Gastrocnemius medialis (tissue), 4 donors: ENCODE measurements around the gene MTCL1.

ENCODE experiments used
- POLR2A ChIP-seq, 2 donors: fragments of 450-650 bp; IDR thresholded peaks; one replicate each; pipeline ENCODE4 v1.6.1; 2017; ENCODE audit warnings: antibody characterized with exemption in 2 of 2, mild to moderate bottlenecking in 2 of 2, moderate library complexity in 2 of 2
- TF ChIP-seq, protein P1 (sequence below), 5 experiments: fragments of 450-650 bp in 3 of 5; fragments of 200-600 bp in 2 of 5; sonication (generic) in 2 of 5; IDR thresholded peaks in 4 of 5; conservative IDR thresholded peaks in 1 of 5; 1 replicate in 4 of 5; 2 replicates in 1 of 5; pipeline ENCODE4 v1.5.1; 2016 to 2019; ENCODE audit warnings: antibody characterized with exemption in 5 of 5, mild to moderate bottlenecking in 3 of 5, moderate library complexity in 3 of 5

DNA sequence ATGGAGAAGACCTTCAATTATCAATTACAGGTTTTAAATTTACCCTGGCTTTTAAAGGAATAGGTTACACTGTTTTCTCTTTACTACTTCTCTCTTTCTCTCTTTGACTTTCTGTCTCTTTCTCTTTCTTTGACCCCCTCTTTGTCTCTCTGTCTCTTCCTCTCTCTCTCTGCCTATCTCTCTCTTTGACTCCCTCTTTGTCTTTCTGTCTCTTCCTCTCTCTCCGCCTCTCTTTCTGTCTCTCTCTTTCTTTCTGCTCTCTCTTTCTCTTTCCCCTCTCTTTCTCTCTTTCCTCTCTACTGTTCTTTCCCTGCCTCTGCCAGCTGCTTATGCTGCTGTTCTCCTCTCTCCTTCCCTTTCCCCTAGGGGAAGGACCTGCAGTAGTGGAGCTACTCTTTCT lies 175.7 kb downstream of the MTCL1 start:
- TF ChIP-seq POLR2A (IDR thresholded peaks at IDR 0.05) = no peak
- TF ChIP-seq, protein P1, sequence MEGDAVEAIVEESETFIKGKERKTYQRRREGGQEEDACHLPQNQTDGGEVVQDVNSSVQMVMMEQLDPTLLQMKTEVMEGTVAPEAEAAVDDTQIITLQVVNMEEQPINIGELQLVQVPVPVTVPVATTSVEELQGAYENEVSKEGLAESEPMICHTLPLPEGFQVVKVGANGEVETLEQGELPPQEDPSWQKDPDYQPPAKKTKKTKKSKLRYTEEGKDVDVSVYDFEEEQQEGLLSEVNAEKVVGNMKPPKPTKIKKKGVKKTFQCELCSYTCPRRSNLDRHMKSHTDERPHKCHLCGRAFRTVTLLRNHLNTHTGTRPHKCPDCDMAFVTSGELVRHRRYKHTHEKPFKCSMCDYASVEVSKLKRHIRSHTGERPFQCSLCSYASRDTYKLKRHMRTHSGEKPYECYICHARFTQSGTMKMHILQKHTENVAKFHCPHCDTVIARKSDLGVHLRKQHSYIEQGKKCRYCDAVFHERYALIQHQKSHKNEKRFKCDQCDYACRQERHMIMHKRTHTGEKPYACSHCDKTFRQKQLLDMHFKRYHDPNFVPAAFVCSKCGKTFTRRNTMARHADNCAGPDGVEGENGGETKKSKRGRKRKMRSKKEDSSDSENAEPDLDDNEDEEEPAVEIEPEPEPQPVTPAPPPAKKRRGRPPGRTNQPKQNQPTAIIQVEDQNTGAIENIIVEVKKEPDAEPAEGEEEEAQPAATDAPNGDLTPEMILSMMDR (IDR thresholded peaks at IDR 0.05 in 4 of 5, conservative IDR thresholded peaks at IDR 0.05 in 1 of 5) = no peak
